Brain pericyte (primary cell): Measurements from ENCODE around the gene CCDC81.
"Not testable (repeated sequence)": the region's sequence is repeated elsewhere in the genome, so short reads cannot be mapped to it uniquely, and the experiment has no call there.

Source experiments
- DNase-seq: peaks from one replicate; pipeline ENCODE4 v3.0.0-alpha.2; 2012; ENCODE audit warnings: low read depth, low spot score

Gene CCDC81

GRCh38 chr11:86388198-86388597 lies 13.5 kb downstream of the CCDC81 start:
- no peak for DNase-seq

- no peak for DNase-seq
These were observed 15.8 kb downstream of the CCDC81 start for GRCh38 chr11:86390487-86390886.

- no peak for DNase-seq
These were observed 20.4 kb downstream of the CCDC81 start for GRCh38 chr11:86395061-86395551.

- DNase-seq, result no peak
These were observed 21.7 kb downstream of the CCDC81 start for GRCh38 chr11:86396396-86396795.

- DNase-seq, result no peak
These were observed 22.7 kb downstream of the CCDC81 start for GRCh38 chr11:86397351-86397750.

- no peak for DNase-seq
These were observed 23.4 kb downstream of the CCDC81 start for GRCh38 chr11:86398106-86398505.

- no peak for DNase-seq
These were observed 28.8 kb downstream of the CCDC81 start for GRCh38 chr11:86403458-86403857.

GRCh38 chr11:86408845-86409244 lies 34.2 kb downstream of the CCDC81 start:
- no peak for DNase-seq

- DNase-seq, result no peak
These were observed 39.3 kb downstream of the CCDC81 start for GRCh38 chr11:86414032-86414431.

- DNase-seq, result no peak
These were observed 40.3 kb downstream of the CCDC81 start for GRCh38 chr11:86415026-86415425.

GRCh38 chr11:86416494-86416893 lies 41.8 kb downstream of the CCDC81 start:
- no peak for DNase-seq

- DNase-seq, result not testable (repeated sequence)
These were observed 42.3 kb downstream of the CCDC81 start for GRCh38 chr11:86416951-86417350.

GRCh38 chr11:86418106-86418505 lies 43.4 kb downstream of the CCDC81 start:
- no peak for DNase-seq

- DNase-seq, result no peak
These were observed 43.8 kb downstream of the CCDC81 start for GRCh38 chr11:86418513-86418912.

GRCh38 chr11:86418917-86419316 lies 44.2 kb downstream of the CCDC81 start:
- no peak for DNase-seq

- no peak for DNase-seq
These were observed 47.3 kb downstream of the CCDC81 start for GRCh38 chr11:86421946-86422345.

GRCh38 chr11:86422371-86422770 lies 47.7 kb downstream of the CCDC81 start:
- DNase-seq, result no peak

GRCh38 chr11:86423488-86423887 lies 48.8 kb downstream of the CCDC81 start:
- not testable (repeated sequence) for DNase-seq

- DNase-seq, result no peak
These were observed 52.8 kb downstream of the CCDC81 start for GRCh38 chr11:86427441-86427840.

GRCh38 chr11:86431258-86431657 lies 56.6 kb downstream of the CCDC81 start:
- no peak for DNase-seq

- not testable (repeated sequence) for DNase-seq
These were observed 58.8 kb downstream of the CCDC81 start for GRCh38 chr11:86433361-86434095.

- DNase-seq, result no peak
These were observed 61.0 kb downstream of the CCDC81 start for GRCh38 chr11:86435711-86436110.

GRCh38 chr11:86438685-86439084 lies 64.0 kb downstream of the CCDC81 start:
- DNase-seq, result no peak

GRCh38 chr11:86440305-86440716 lies 65.6 kb downstream of the CCDC81 start:
- no peak for DNase-seq
